Stimulated activated CD8-positive, alpha-beta memory T cell treated with anti-CD3 and anti-CD28 coated beads, Interleukin-12 subunit alpha, Interleukin-12 subunit beta, amount 100 ng/mL, for 24 hours (primary cell): Measurements from ENCODE around the gene PNMA8B.

Experiments used
- DNase-seq: peaks from one replicate; pipeline ENCODE4 v3.0.0-alpha.2; 2020; ENCODE audit errors: extremely low read depth

PNMA8B gene

DNA sequence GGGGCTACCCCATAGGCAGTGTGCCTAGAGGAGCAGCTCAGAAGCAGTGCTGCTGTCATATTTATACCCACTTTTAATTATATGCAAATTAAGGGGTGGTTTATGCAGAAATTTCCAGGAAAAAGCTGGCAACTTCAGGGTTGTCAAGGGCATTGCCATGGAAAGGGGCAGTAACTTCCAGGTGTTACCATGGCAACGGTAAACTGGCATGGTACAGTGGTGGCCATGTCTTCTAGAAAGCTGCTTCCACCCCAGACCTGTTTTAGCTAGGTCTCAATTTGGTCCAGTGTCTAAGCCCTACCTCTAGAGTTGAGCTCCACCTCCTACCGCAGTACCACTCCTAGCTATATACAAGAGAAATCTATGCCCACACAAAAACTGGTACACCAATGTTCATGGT lies 35.6 kb downstream of the PNMA8B start:
- DNase-seq, result no peak

DNA sequence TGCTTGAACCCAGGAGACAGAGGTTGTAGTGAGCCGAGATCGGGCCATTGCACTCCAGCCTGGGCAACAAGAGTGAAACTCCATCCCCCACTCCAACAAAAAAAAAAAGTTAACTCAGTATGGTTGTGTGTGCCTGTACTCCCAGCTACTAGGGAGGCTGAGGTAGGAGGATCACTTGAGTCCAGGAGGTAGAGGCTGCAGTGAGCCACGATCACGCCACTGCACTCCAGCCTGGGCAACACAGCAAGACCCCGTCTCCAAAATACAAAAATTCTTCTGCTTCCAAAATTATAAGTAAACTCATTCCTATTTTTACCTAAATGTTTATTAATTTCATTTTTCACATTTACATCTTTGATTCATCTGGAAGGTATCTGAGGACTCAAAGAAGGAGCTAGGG lies 38.7 kb downstream of the PNMA8B start:
- no peak for DNase-seq

DNA sequence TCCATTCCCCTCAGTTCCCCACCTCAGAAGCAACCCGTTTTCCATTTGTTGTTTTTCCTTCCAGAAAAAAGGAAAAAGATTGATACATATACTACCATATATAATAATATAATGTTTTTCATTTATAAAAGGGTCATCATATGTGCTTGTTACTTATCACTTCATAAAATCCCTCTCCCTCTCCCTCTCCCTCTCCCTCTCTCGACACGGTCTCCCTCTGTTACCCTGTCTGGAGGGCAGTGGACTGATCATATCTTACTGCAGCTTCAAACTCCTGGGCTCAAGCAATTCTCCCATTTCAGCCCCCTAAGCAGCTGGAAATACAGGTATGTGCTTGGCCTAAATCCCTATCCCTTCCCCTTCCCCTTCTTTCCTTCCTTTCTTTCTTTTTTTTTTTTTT lies 41.4 kb downstream of the PNMA8B start:
- no peak for DNase-seq

- no peak for DNase-seq
Observed at GRCh38 chr19:46453661-46454060, 42.0 kb downstream of the PNMA8B start.

DNA sequence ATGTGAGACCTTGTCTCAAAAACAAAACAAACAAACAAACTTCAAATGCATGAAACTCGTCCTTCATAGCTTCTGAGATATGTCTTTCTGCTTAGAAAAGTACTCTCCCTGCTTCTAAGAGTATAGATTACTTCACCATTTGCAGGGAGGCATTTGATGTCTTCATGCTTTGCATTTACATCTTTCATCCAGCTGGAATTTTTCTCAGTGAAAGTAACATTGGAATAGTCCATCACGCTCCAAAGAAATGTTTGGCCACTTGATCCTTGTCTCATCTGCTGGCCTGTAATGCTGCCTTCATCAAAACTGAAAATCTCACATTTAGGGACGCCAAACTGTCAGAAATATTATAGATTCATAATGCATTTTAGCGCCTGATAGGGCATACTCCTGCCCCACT lies 43.5 kb downstream of the PNMA8B start:
- DNase-seq, result no peak

- no peak for DNase-seq
Observed at GRCh38 chr19:46451352-46451751, 44.3 kb downstream of the PNMA8B start.

- no peak for DNase-seq
Observed at GRCh38 chr19:46450737-46451136, 44.9 kb downstream of the PNMA8B start.

- DNase-seq, result no peak
Observed at GRCh38 chr19:46449228-46449627, 46.4 kb downstream of the PNMA8B start.

DNA sequence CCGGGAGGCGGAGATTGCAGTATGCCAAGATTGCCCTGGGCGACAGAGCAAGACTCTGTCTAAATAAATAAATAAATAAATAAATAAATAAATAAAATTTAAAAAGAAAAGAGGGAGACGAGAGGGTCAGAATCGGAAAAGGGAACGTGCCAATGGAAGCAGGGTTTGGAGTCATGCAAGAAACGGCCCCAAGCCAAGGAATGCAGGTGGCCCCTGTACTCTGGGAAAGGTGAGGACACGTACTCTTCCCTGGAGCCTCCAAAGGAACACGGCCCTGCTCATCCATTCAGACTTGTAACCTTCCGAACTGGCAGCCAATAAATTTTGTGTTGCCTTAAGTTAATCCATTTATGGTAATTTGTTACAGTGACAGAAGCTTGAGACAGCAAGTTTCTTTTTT lies 47.1 kb downstream of the PNMA8B start:
- DNase-seq, result no peak

DNA sequence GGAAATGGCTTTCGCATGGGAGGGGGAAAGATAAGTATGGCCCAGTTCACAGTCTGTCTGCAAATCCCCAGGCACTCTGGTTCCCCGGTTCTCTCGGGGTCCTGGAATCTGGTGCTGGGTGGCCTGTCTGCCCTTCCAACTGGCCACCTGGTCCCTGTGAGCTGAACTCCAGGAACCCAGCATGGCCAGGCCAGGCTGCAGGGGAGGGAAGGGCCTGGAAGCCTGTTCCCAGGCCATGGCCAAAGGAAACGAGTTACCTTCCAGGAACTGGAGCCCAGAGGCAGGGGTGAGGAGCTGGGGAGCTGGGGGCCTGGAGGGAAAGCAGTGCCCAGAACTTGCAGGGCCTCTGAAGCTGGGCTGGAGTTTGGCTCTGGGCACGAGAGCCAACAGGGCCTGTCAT lies 47.8 kb downstream of the PNMA8B start:
- no peak for DNase-seq

- no peak for DNase-seq
Observed at GRCh38 chr19:46447006-46447405, 48.7 kb downstream of the PNMA8B start.

GRCh38 chr19:46446021-46446420 lies 49.6 kb downstream of the PNMA8B start:
- no peak for DNase-seq

GRCh38 chr19:46442808-46443450 lies 52.7 kb downstream of the PNMA8B start:
- DNase-seq, result no peak

- no peak for DNase-seq
Observed at GRCh38 chr19:46441866-46442265, 53.8 kb downstream of the PNMA8B start.
